Kidney capillary endothelial cell (primary cell): Measurements from ENCODE around the gene RNF44.

Experiments used
- DNase-seq: peaks from one replicate; pipeline ENCODE4 v3.0.0-alpha.2; 2018; ENCODE audit warnings: low spot score

RNF44 gene

DNA sequence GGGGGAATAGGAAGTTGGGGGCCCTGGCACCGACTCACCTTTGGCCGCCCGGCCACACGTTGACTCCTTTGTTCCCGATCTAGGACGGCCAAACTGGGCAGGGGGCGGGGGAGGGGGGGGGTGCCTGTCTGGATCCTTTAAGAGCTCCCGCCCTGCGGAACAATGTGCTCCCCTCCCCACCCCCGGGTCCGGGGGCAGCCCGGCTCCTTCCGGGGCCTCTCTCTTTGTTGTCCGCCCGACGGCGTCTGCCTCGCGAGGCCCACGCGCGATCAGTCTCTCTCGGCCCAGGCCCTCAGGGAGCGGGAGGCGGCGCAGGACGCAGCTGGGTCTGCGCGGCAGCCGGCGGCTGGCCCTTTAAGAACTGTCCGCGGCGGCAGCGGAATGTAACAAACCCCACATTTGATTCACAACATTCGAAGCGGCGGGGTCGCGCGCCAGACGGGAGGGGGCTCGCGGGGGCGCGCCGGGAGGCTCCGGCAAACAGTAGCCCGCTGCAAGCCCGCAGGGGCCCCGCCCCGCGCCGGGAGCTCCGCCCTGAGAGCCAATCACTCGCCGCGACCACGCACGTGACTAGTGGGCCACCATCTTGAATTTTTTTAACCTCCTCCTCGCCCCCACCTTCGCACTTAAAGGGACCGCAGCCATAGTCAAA is at the start of gene RNF44:
Gene RNF44, minus strand, starts transcription at position 501 of the 652 bp plus-strand sequence. CDS start 4,930 bp downstream, outside the sequence.
- peak; percentile 97 for DNase-seq

- DNase-seq = no peak
These were observed 45.9 kb upstream of the RNF44 start for GRCh38 chr5:176583076-176583475.

DNA sequence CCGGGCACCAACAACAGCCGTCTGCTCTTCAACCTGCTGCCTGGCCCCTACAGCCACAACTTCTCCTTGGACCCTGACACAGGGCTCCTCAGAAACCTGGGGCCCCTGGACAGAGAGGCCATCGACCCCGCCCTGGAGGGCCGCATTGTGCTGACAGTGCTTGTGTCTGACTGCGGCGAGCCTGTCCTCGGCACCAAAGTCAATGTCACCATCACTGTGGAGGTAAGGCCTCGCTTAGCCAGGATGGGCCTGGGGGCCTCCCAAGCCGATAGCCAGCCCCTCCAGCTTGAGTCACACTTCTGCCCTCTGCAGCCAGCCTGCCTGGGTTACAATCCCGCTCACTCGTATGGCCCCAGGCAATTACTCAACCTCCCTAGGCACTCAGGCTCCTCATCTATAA is 44.2 kb upstream of the RNF44 start:
- DNase-seq = no peak

DNA sequence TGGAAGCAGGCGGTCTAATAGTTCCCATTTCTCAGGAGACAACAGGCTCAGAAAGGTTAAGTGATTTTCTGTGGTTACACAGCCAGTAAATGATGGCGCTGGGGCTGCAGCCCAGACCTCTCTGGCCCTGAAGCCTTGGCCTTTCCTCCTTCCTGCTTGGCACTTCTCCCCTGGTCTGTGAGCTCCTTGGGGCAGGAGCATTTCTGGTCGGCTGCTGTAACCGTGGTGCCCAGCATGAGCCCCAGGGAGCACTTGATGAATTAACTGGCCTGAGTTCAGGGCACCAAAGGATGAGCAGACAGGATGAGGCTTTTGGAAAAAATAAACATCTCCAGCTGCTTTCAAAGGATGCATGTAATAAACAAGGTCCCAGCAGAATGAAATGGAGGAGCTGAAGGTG is 42.1 kb upstream of the RNF44 start:
- DNase-seq = no peak

GRCh38 chr5:176578391-176578808 is 41.2 kb upstream of the RNF44 start:
- DNase-seq = peak; percentile 18

GRCh38 chr5:176577312-176578176 is 40.3 kb upstream of the RNF44 start:
- DNase-seq = no peak

GRCh38 chr5:176575488-176576422 is 38.6 kb upstream of the RNF44 start:
- DNase-seq = no peak

- DNase-seq = no peak
These were observed 37.9 kb upstream of the RNF44 start for GRCh38 chr5:176575066-176575465.

DNA sequence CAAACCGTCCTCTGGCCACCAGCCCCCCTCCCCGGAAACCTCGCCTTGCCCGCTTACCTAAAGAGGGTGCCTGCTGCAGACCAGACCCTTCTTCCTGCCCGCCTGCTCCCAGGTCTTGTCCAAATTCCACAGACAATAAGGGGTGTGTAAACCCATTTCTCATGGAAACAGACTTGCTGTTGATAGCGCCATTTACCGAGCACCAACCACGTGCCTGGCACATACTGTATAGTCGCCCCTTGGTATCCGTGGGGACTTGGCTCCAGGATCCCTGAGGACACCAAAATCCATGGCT is 37.0 kb upstream of the RNF44 start:
- no peak for DNase-seq

DNA sequence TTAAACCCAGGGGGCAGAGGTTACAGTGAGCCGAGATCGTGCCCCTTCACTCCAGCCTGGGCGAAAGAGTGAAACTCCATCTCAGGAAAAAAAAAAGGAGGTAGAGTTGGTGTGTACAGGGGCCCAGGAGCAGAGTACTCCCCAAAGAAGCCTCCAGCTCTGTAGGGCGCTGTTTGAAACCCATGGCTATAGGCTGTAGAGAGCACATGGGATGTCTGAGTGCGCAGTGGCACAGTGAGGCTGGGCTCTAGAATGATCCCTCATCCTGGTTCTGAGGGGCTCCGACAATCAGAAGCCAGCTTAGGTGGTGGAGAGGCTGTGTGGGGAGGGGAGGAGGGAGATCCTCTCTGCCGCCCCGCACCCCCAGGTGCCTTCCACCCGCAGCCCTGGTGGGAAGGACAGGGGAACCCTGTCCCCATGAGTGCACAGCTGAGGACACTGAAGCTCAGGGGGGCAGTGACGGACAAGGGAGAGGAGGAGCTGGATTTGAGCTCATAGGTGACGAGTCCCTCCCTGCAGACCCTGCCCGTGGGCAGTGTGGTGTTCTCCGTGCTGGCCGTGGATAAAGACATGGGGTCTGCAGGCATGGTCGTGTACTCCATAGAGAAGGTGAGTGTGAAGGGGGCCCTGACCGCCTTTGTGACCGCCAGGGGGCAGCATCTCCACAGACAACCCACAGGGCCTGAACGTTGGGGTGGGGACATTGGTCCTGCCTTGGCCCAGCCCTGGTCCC is 36.5 kb upstream of the RNF44 start:
- DNase-seq = peak; percentile 58

- DNase-seq = no peak
These were observed 32.8 kb upstream of the RNF44 start for GRCh38 chr5:176570044-176570443.

- DNase-seq = no peak
These were observed 31.5 kb upstream of the RNF44 start for GRCh38 chr5:176568657-176569056.

- no peak for DNase-seq
These were observed 28.6 kb upstream of the RNF44 start for GRCh38 chr5:176565760-176566288.

DNA sequence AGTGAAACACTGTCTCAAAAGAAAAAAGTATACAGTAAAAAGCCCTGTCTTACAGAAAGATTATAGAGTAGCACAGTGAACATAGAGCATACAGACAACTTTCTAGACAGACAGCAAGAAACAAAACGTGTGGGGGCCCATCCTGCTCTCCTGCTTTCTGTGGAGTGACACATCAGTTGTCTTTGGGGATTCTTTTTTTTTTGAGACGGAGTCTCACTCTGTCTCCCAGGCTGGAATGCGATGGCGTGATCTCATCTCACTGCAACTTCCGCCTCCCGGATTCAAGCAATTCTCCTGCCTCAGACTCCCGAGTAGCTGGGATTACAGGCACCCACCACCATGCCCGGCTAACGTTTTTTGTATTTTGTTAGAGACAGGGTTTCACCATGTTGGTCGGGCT is 26.8 kb upstream of the RNF44 start:
- DNase-seq = no peak

GRCh38 chr5:176562189-176562588 is 25.0 kb upstream of the RNF44 start:
- DNase-seq = no peak

- no peak for DNase-seq
These were observed 24.1 kb upstream of the RNF44 start for GRCh38 chr5:176561259-176561658.

- no peak for DNase-seq
These were observed 23.2 kb upstream of the RNF44 start for GRCh38 chr5:176560364-176560763.

DNA sequence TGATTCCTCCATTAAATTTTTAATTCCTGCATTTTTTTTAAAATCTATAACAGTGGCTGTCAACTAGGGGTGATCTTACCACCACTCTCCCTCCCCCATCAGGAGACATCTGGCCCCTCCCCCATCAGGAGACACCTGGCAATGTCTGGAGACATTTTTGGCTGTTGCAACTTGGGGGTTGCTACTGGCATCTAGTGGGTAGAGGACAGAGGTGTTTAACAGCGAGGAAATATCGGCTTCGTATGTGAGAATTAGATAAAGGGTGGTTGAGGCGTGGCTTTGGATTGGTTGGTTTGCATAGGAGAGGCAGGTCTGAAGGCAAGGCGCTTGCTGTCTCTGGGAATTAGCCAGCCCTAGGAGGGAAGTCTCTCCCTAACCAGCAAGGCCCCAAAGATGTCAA is 22.5 kb upstream of the RNF44 start:
- DNase-seq = no peak

DNA sequence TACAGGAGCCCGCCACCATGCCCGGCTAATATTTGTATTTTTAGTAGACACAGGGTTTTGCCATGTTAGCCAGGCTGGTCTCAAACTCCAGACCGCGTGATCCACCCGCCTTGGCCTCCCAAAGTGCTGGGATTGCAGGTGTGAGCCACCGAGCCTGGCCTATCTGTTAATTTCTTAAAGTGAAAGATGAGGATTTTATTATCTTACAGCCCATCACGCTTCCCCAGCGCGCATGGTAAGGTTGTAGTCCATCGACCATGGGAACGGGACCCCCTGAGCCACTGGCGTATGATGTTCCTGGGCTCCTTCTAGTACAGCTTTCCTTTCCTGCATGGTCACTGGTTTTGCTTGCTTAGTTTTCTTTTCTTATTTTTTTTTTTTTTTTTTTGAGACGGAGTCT is 20.6 kb upstream of the RNF44 start:
- no peak for DNase-seq

DNA sequence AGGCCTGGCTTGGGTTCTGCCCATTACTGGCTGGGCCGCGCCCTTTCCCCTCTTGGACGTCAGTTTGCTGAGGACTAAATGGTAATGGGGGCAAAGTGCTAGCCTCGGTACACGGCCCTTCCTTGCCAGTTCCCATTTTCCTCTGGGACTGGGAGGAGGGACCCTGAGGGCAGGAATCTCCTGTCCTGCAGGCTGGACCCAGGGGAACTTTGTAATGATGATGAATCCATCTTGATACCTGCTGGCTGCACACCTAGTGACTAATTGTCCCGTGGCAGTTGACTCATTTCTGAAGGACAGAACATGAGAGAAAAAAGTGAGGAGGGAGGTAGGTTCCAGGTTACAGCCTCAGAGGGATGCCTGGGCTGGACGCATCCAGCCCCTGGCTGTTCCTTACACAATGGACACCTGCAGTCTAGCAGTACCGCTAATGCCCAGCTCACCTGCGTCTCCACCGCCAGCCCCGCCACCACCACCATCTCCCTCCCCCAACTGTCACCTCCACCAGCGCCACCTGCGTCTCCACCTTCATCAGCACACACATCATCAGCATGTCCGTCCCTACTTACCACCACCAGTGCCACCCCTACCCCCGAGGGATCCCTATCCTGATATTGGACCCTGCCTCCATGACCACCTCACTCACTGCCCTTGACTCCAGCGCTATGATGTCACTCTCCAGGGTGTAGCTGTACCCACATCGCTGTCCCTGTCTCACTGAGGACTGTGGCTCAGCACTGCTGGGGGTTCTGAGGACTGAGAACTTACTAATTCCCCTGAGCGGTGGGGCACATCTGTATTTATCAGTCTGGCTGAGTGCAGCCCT is 16.3 kb upstream of the RNF44 start:
- DNase-seq = no peak
